HG03159 (cell line): ENCODE results near the gene UVSSA.
A peak's percentile ranks its signal among the peaks of the same experiment; 100 is the strongest.
"Not testable (repeated sequence)": the region's sequence is repeated elsewhere in the genome, so short reads cannot be mapped to it uniquely, and the experiment has no call there.

Experiments
- ATAC-seq: cut with Tn5 transposase; IDR thresholded peaks from one replicate; pipeline ENCODE4 v1.9.1; 2021; ENCODE audit warnings: mild to moderate bottlenecking, moderate library complexity; ENCODE audit not compliant: unreplicated experiment

UVSSA gene

GRCh38 chr4:1330761-1331590, 16.0 kb upstream of the UVSSA start:
- no peak for ATAC-seq

GRCh38 chr4:1331591-1332353, 15.2 kb upstream of the UVSSA start:
- no peak for ATAC-seq

GRCh38 chr4:1332686-1333085, 14.3 kb upstream of the UVSSA start:
- ATAC-seq = no peak

GRCh38 chr4:1333256-1333655, 13.8 kb upstream of the UVSSA start:
- no peak for ATAC-seq

GRCh38 chr4:1333851-1334578, 13.0 kb upstream of the UVSSA start:
- ATAC-seq = not testable (repeated sequence)

GRCh38 chr4:1334579-1334895, 12.5 kb upstream of the UVSSA start:
- no peak for ATAC-seq

- not testable (repeated sequence) for ATAC-seq
These were observed 11.7 kb upstream of the UVSSA start for GRCh38 chr4:1335193-1335883.

- no peak for ATAC-seq
These were observed 10.9 kb upstream of the UVSSA start for GRCh38 chr4:1336088-1336491.

GRCh38 chr4:1337376-1337831, 9.6 kb upstream of the UVSSA start:
- ATAC-seq = no peak

- ATAC-seq = no peak
These were observed 8.9 kb upstream of the UVSSA start for GRCh38 chr4:1337951-1338751.

- ATAC-seq = no peak
These were observed 8.1 kb upstream of the UVSSA start for GRCh38 chr4:1338752-1339414.

- no peak for ATAC-seq
These were observed 7.5 kb upstream of the UVSSA start for GRCh38 chr4:1339489-1339888.

DNA sequence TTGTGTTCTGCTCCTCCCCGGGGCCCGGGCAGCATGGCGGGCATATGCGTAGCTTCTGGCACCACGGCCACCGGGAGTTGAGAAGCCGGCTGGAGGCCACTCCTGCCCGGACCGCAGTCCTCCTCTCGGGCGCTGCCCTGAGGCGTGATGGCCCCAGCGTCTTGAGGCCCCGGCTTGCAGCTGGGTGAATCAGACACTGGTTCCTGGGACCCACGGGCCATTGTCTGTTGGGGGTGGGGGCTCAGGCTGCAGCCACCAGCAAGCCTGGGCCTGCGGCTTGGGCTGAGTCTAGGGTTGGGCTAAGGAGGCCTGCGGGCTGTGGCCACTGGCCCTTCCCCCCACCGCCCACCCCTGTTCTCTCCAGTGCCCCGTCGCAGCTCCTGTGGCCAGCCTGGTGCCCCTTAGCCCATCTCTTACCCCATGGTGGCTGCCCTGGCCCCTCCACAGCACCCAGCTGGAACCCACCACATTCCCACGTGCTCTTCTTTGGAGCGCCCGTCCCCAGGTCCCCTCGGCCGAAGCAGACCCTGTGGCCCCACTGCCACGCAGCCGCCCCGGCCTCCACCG, 6.7 kb upstream of the UVSSA start:
- ATAC-seq = no peak

DNA sequence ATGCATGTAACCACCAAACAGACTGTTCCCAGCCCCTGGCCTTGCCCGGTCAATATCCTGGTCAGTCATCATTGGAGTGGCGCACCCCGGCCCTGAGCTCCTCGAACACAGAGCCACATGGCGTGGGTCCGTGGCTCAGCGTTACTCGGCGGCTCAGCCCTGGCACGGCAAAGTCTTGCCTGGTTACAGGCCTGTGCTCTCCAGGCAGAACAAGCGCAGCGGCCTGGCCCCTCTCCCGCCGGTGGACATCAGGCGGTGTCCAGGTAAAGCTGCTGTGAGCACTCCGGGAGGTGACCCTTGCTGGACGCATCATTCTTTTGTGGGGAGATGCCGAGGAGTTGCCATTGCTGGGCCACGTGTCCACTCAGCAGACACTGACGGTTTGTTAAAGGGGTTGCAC, 6.1 kb upstream of the UVSSA start:
- no peak for ATAC-seq

DNA sequence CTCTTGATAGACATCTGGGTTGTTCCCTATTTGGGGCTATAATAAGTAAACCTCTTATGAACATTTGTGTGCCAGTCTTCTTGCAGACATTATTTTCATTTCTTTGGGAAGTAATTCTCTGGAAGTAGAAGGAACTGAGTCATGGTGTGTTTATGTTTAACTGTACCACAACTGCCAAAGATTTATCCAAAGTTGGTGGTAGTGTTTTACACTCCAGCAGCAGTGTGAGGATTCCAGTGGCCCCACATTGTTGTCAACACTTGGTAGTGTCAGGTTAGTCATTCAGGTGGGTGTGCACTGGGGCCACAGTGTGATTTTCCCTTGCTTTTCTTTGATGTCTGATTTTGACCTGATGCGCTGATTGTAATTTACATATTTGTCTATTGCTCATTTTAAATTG, 5.0 kb upstream of the UVSSA start:
- ATAC-seq = no peak

- no peak for ATAC-seq
These were observed 2.3 kb upstream of the UVSSA start for GRCh38 chr4:1344696-1345095.

DNA sequence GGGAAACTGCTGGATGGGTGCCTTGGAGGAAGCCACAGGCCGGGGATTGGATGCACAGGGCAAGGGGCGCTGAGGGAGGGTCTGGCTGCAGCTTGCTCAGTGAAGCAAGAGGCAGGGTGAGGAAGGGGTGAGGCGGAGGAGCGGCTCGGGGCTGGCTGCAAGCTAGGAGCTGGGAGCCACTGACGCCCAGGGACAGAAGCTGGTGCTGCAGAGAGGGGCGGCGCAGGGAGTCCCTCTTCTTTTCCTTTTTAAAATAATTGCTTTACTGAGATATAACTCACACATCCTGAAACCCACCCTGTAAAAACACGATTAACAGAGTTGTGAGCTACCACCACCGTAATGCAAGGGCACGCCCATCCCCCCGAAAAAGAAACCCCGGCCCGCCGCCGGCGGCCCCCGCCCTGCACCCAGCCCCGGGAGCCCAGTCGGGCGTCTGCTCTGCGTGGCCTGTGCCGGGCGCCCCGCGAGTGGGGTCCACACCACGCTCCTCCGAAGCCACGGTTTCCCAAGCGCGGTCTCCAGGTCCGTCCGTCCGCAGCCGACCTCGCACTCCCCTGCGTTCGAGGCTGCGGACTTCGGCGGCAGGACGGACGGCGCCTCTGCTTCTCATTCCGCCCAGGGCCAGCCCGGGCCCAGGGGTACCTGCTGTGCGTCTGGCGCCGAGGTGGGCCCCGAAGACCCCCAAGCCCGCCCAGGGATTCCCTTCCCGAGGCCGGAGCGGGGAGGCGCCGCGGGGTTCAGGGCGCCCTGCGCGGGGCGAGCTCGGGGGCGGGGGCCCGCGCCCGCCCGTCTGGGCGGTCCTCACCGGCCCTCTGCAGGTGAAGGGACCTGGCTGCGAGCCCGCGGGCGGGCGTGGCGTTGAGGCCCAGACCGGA, 866 bp upstream of the UVSSA start:
- ATAC-seq = peak; percentile 17

DNA sequence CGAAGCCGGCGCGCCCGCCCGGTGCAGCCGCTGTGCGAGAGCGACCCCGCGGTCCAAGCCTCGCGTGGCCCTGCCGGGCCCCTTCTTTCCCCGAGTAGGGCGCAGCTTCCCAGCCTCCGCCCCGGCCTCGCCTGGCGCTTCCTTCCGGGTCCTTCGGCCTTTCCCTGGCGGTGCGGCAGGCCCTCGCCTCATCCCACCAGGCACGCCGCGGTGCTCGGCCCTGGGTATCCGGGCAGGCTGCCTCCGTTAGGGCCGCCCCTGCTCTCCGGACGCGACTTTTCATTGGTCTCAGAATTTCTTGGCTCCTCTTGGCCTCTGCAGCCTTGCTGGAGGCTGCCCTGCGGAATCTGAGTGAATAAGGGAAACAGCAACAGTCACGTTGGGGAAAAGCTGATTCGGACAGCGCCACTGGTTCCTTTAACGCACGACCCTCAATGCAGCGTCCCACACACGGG, 429 bp downstream of the UVSSA start:
- peak; percentile 28 for ATAC-seq
